ENCODE measurements around the gene GNAS. TPM values are rescaled to one million over a fixed set of nuclear protein-coding genes. Genes with fewer than 3 reads are reported as not detected.

Gene GNAS
- total RNA-seq, 3 donors from 2014 or later (not counting 1 experiment from before 2014, with no cell fraction given): 530 to 823 (median 582) TPM

DNA sequence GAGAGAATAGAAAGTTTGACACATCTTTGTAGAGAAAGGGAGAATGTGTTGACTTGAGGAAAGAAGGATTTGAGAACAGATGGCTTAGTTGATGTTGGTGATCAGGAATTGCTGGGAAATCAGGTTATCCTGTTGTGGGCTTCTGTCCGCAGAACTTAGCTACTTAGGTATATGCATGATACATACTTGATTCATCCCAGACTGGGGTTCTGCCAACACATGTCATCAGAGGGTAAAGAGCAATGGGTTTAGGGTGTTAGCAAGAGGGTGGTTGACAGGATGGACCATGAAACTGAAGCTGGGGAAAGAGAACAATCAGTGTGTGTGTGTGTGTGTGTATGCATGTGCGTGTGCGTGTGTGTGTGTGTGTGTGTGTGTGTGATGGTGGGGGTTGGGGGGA is 78.0 kb downstream of the GNAS start:
- ATAC-seq (no peak), DNase-seq (no peak)
- Histone ChIP-seq H3K27ac (ENCODE audit: low read length) (no peak overlapping the region), H3K4me1 (ENCODE audit: control insufficient read depth, insufficient read depth, low read length) (no peaks in the 10 kb centered on the region), H3K27me3 (ENCODE audit: control insufficient read depth, insufficient read depth, low read length) (no peaks in the 10 kb centered on the region), H3K9me3 (ENCODE audit: control insufficient read depth, insufficient read depth, low read length) (no peaks in the 10 kb centered on the region), H3K36me3 (ENCODE audit: control insufficient read depth, insufficient read depth, low read length) (no peaks in the 10 kb centered on the region), H3K4me3 (ENCODE audit: low read length) (no peak overlapping the region)
- H3K36me3 Mint-ChIP-seq: no peaks in the 10 kb centered on the region
- no peak overlapping the region for H3K27ac Mint-ChIP-seq
- no peak overlapping the region for H3K4me3 Mint-ChIP-seq
- TF ChIP-seq, protein P1, sequence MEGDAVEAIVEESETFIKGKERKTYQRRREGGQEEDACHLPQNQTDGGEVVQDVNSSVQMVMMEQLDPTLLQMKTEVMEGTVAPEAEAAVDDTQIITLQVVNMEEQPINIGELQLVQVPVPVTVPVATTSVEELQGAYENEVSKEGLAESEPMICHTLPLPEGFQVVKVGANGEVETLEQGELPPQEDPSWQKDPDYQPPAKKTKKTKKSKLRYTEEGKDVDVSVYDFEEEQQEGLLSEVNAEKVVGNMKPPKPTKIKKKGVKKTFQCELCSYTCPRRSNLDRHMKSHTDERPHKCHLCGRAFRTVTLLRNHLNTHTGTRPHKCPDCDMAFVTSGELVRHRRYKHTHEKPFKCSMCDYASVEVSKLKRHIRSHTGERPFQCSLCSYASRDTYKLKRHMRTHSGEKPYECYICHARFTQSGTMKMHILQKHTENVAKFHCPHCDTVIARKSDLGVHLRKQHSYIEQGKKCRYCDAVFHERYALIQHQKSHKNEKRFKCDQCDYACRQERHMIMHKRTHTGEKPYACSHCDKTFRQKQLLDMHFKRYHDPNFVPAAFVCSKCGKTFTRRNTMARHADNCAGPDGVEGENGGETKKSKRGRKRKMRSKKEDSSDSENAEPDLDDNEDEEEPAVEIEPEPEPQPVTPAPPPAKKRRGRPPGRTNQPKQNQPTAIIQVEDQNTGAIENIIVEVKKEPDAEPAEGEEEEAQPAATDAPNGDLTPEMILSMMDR (IDR thresholded peaks at IDR 0.05): no peak
- H3K4me1 Mint-ChIP-seq: no peaks in the 10 kb centered on the region
- WGBS (ENCODE audit: insufficient coverage): 71% methylated on average over 3 of the region's 3 CpGs
- peaks cover 8 to 28% of the 10 kb centered on the region in 2 donors for H3K27me3 Mint-ChIP-seq (ENCODE audit: low read depth in 2 of 2)
- intact Hi-C loops (cut with micrococcal nuclease): no loop called here
- H3K9me3 Mint-ChIP-seq: no peaks in the 10 kb centered on the region

GRCh38 chr20:58932170-58932569 is 79.7 kb downstream of the GNAS start:
- no peak for DNase-seq
- H3K9me3 Mint-ChIP-seq: no peaks in the 10 kb centered on the region
- TF ChIP-seq, protein P1 (IDR thresholded peaks at IDR 0.05): no peak
- no peak overlapping the region for H3K27ac Mint-ChIP-seq
- H3K36me3 Mint-ChIP-seq: no peaks in the 10 kb centered on the region
- Histone ChIP-seq H3K36me3 (ENCODE audit: control insufficient read depth, insufficient read depth, low read length) (no peaks in the 10 kb centered on the region), H3K4me1 (ENCODE audit: control insufficient read depth, insufficient read depth, low read length) (no peaks in the 10 kb centered on the region), H3K27me3 (ENCODE audit: control insufficient read depth, insufficient read depth, low read length) (no peaks in the 10 kb centered on the region), H3K27ac (ENCODE audit: low read length) (no peak overlapping the region), H3K9me3 (ENCODE audit: control insufficient read depth, insufficient read depth, low read length) (no peaks in the 10 kb centered on the region), H3K4me3 (ENCODE audit: low read length) (no peak overlapping the region)
- intact Hi-C loops (cut with micrococcal nuclease): no loop called here
- WGBS (ENCODE audit: insufficient coverage): 89% methylated on average over 5 of the region's 5 CpGs
- no peak overlapping the region for H3K4me3 Mint-ChIP-seq
- H3K27me3 Mint-ChIP-seq (ENCODE audit: low read depth in 2 of 2): peaks cover 8 to 29% of the 10 kb centered on the region in 2 donors
- ATAC-seq: no peak
- no peaks in the 10 kb centered on the region for H3K4me1 Mint-ChIP-seq

DNA sequence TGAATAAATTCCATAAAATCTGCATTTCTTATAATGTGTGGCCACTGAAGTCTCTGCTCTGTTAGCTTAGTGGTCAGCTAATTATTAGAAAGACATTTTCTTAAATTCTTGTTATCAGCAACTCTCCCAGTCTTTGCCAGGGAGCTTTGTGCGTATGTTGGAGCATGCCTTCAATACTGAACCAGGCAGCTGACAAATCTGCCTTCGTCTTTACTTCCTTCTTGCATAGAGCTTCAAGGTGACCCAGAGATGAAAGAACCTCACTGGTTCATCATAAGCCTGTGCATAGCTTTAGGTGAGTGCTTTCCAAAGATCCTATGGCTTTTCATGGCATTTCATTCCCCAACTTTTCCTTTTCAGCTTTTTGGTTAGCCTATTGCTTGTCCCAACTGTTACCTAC is 85.6 kb downstream of the GNAS start:
- Histone ChIP-seq H3K27ac (ENCODE audit: low read length) (no peak overlapping the region), H3K27me3 (ENCODE audit: control insufficient read depth, insufficient read depth, low read length) (no peaks in the 10 kb centered on the region), H3K36me3 (ENCODE audit: control insufficient read depth, insufficient read depth, low read length) (no peaks in the 10 kb centered on the region), H3K4me1 (ENCODE audit: control insufficient read depth, insufficient read depth, low read length) (no peaks in the 10 kb centered on the region), H3K4me3 (ENCODE audit: low read length) (no peak overlapping the region), H3K9me3 (ENCODE audit: control insufficient read depth, insufficient read depth, low read length) (no peaks in the 10 kb centered on the region)
- no peak overlapping the region for H3K27ac Mint-ChIP-seq
- intact Hi-C loops (cut with micrococcal nuclease): no loop called here
- no peak overlapping the region for H3K4me3 Mint-ChIP-seq
- TF ChIP-seq, protein P1 (IDR thresholded peaks at IDR 0.05): no peak
- no peaks in the 10 kb centered on the region for H3K4me1 Mint-ChIP-seq
- H3K36me3 Mint-ChIP-seq: no peaks in the 10 kb centered on the region
- no peaks in the 10 kb centered on the region for H3K9me3 Mint-ChIP-seq
- no peak for DNase-seq
- ATAC-seq: no peak
- peaks cover 12 to 25% of the 10 kb centered on the region in 2 donors for H3K27me3 Mint-ChIP-seq (ENCODE audit: low read depth in 2 of 2)
- 75% methylated on average over 2 of the region's 2 CpGs for WGBS (ENCODE audit: insufficient coverage)

GRCh38 chr20:58938541-58938940 is 86.0 kb downstream of the GNAS start:
- Mint-ChIP-seq H3K36me3 (no peaks in the 10 kb centered on the region), H3K9me3 (no peaks in the 10 kb centered on the region), H3K27ac (no peak overlapping the region), H3K4me3 (no peak overlapping the region), H3K27me3 (ENCODE audit: low read depth in 2 of 2) (peaks cover 12 to 25% of the 10 kb centered on the region in 2 donors), H3K4me1 (no peaks in the 10 kb centered on the region)
- Histone ChIP-seq H3K4me3 (ENCODE audit: low read length) (no peak overlapping the region), H3K27me3 (ENCODE audit: control insufficient read depth, insufficient read depth, low read length) (no peaks in the 10 kb centered on the region), H3K27ac (ENCODE audit: low read length) (no peak overlapping the region), H3K36me3 (ENCODE audit: control insufficient read depth, insufficient read depth, low read length) (no peaks in the 10 kb centered on the region), H3K4me1 (ENCODE audit: control insufficient read depth, insufficient read depth, low read length) (no peaks in the 10 kb centered on the region), H3K9me3 (ENCODE audit: control insufficient read depth, insufficient read depth, low read length) (no peaks in the 10 kb centered on the region)
- 43% methylated on average over 1 of the region's 1 CpG for WGBS (ENCODE audit: insufficient coverage)
- intact Hi-C loops (cut with micrococcal nuclease): no loop called here
- TF ChIP-seq, protein P1 (IDR thresholded peaks at IDR 0.05): no peak
- DNase-seq: no peak
- ATAC-seq: no peak

Measured in natural killer cell (primary cell).